NCI-H345 treated with DMSO at 0.1 percent for 48 hours (cell line): Measurements from ENCODE around the gene LUC7L3.
"Not testable (repeated sequence)": the region's sequence is repeated elsewhere in the genome, so short reads cannot be mapped to it uniquely, and the experiment has no call there.

ENCODE experiments used
- DNase-seq: peaks from one replicate; lab custom pipeline; 2025; ENCODE audit not compliant: unreplicated experiment; lab: John Stamatoyannopoulos, UW

Gene LUC7L3

GRCh38 chr17:50719144-50719923 is at the start of gene LUC7L3:
TSS of gene LUC7L3 (plus strand) at chr17:50719603. CDS start at chr17:50719733, 130 bp downstream.
- DNase-seq: peak; percentile 81

- no peak for DNase-seq
Observed at GRCh38 chr17:50672071-50672470, 47.3 kb upstream of the LUC7L3 start.

- DNase-seq: no peak
Observed at GRCh38 chr17:50672831-50673551, 46.4 kb upstream of the LUC7L3 start.

- DNase-seq: no peak
Observed at GRCh38 chr17:50675190-50675589, 44.2 kb upstream of the LUC7L3 start.

GRCh38 chr17:50675627-50676026 is 43.8 kb upstream of the LUC7L3 start:
- no peak for DNase-seq

GRCh38 chr17:50676065-50676975 is 43.1 kb upstream of the LUC7L3 start:
- no peak for DNase-seq

- no peak for DNase-seq
Observed at GRCh38 chr17:50677851-50678375, 41.5 kb upstream of the LUC7L3 start.

GRCh38 chr17:50679008-50679544 is 40.3 kb upstream of the LUC7L3 start:
- no peak for DNase-seq

- no peak for DNase-seq
Observed at GRCh38 chr17:50680126-50680525, 39.3 kb upstream of the LUC7L3 start.

- DNase-seq: not testable (repeated sequence)
Observed at GRCh38 chr17:50680543-50681262, 38.7 kb upstream of the LUC7L3 start.

- no peak for DNase-seq
Observed at GRCh38 chr17:50681263-50682200, 37.9 kb upstream of the LUC7L3 start.

- no peak for DNase-seq
Observed at GRCh38 chr17:50682441-50682840, 37.0 kb upstream of the LUC7L3 start.

- DNase-seq: no peak
Observed at GRCh38 chr17:50682938-50683337, 36.5 kb upstream of the LUC7L3 start.

- no peak for DNase-seq
Observed at GRCh38 chr17:50683434-50684287, 35.7 kb upstream of the LUC7L3 start.

- no peak for DNase-seq
Observed at GRCh38 chr17:50684288-50684611, 35.2 kb upstream of the LUC7L3 start.

GRCh38 chr17:50684612-50685333 is 34.6 kb upstream of the LUC7L3 start:
- DNase-seq: no peak

GRCh38 chr17:50685334-50685665 is 34.1 kb upstream of the LUC7L3 start:
- no peak for DNase-seq
